Esophagus squamous epithelium (tissue), 4 donors: Measurements from ENCODE around the gene PKD2L2.

ENCODE experiments used
- CTCF ChIP-seq, 6 experiments: fragments of 450-650 bp in 4 of 6; fragments of 200-600 bp in 2 of 6; sonication (generic) in 2 of 6; IDR thresholded peaks; one replicate each; pipeline ENCODE4 v1.5.1; 2016 to 2019; ENCODE audit warnings: antibody characterized with exemption in 6 of 6, mild to moderate bottlenecking in 4 of 6, moderate library complexity in 4 of 6
- POLR2A ChIP-seq, 4 donors: fragments of 450-650 bp; IDR thresholded peaks; one replicate each; pipeline ENCODE4 v1.6.1; 2017; ENCODE audit warnings: antibody characterized with exemption in 4 of 4, mild to moderate bottlenecking in 4 of 4, moderate library complexity in 3 of 4

DNA sequence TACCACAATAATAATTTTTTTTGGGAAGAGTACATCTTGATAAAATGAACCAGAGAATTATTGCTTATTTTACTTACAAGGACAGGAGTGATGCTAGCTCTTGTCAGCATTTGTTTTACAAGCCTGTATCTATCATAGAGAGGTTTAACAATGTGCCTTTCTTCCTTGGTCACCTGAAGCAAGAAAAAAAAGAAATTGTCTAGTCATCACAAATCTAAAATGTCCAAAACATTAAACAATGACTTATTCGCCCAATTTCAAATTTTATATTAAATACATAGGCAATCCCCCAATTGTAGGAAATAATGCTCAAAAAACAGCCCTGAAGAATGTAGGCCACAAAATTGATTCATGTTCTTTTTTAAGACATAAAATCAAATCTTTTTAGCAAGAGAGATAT lies 56.6 kb downstream of the PKD2L2 start:
- no peak for TF ChIP-seq CTCF (IDR thresholded peaks at IDR 0.05)
- TF ChIP-seq POLR2A (IDR thresholded peaks at IDR 0.05): no peak
